ENCODE results near the gene TCEA3.

DNA sequence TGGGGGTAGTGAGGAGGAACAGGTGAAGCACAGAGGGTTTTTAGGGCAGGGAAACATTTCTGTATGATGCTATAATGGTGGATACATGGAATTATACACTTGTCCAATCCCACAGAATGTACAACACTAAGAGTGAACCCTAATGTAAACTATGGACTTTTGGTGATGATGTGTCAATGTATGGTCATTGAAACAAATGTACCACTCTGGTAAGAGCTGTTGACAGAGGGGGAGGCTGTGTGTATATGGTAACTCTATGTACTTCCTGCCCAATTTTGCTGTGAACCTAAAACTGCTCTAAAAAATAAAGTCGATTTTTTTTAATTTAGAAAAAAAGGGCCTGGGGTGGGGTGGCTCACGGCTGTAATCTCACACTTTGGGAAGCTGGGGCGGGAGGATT lies 36.5 kb upstream of the TCEA3 start:
- no peak for TF ChIP-seq CTCF (IDR thresholded peaks at IDR 0.05; ENCODE audit: low read depth, low read length)
- no peak for TF ChIP-seq EZH2phosphoT487 (IDR thresholded peaks at IDR 0.05; ENCODE audit: low read depth)
